Spleen (tissue), 11 donors: ENCODE results near the gene POLDIP3. TPM values are rescaled to one million over a fixed set of nuclear protein-coding genes. Genes with fewer than 3 reads are reported as not detected.
"Not testable (repeated sequence)": the region's sequence is repeated elsewhere in the genome, so short reads cannot be mapped to it uniquely, and the experiment has no call there.

ENCODE experiments used
- DNase-seq: peaks from one replicate; pipeline ENCODE4 v3.0.0-alpha.2; 2020
- H3K27ac ChIP-seq, 8 donors: fragments of 200-600 bp; sonication (generic) in 7 of 8; 1 replicate in 4 of 8; 2 replicates in 4 of 8; pipeline versions ENCODE4 v1.5.0 to v1.8.0; 2016 to 2021; ENCODE audit warnings: inconsistent platforms in 4 of 8, mild to moderate bottlenecking in 4 of 8, moderate library complexity in 1 of 8
- H3K27me3 ChIP-seq, 7 donors: fragments of 200-600 bp; sonication (generic) in 6 of 7; replicated peaks in 1 of 7; 1 replicate in 4 of 7; 2 replicates in 3 of 7; pipeline versions ENCODE4 v1.5.0 to v1.8.0; 2016 to 2021; ENCODE audit warnings: inconsistent platforms in 3 of 7, mild to moderate bottlenecking in 1 of 7
- H3K36me3 ChIP-seq, 6 donors: fragments of 200-600 bp; sonication (generic) in 5 of 6; 1 replicate in 4 of 6; 2 replicates in 2 of 6; pipeline versions ENCODE4 v1.5.0 to v1.8.0; 2016 to 2021; ENCODE audit warnings: inconsistent platforms in 2 of 6
- H3K4me1 ChIP-seq, 6 donors: fragments of 200-600 bp; sonication (generic) in 5 of 6; 1 replicate in 3 of 6; 2 replicates in 3 of 6; pipeline versions ENCODE4 v1.5.0 to v1.8.0; 2016 to 2021; ENCODE audit warnings: inconsistent platforms in 3 of 6
- H3K4me3 ChIP-seq, 8 donors: fragments of 200-600 bp; sonication (generic) in 7 of 8; 1 replicate in 4 of 8; 2 replicates in 4 of 8; pipeline versions ENCODE4 v1.5.0 to v1.8.0; 2016 to 2021; ENCODE audit warnings: inconsistent platforms in 4 of 8, mild to moderate bottlenecking in 4 of 8, moderate library complexity in 2 of 8
- H3K9me3 ChIP-seq, 8 donors: fragments of 200-600 bp; sonication (generic) in 7 of 8; 1 replicate in 4 of 8; 2 replicates in 4 of 8; pipeline versions ENCODE4 v1.5.0 to v1.8.0; 2016 to 2021; ENCODE audit warnings: inconsistent platforms in 4 of 8
- POLR2A ChIP-seq, 3 donors: fragments of 450-650 bp; IDR thresholded peaks; one replicate each; pipeline ENCODE4 v1.5.1; 2017; ENCODE audit warnings: antibody characterized with exemption in 3 of 3, mild to moderate bottlenecking in 1 of 3
- POLR2AphosphoS5 ChIP-seq, 3 donors: sonication (generic); formaldehyde crosslinking; IDR thresholded peaks; one replicate each; pipeline ENCODE4 v1.5.1; 2017; ENCODE audit warnings: antibody characterized with exemption in 3 of 3
- WGBS, 5 donors: extraction: QIAGEN DNeasy Blood & Tissue Kit in 3 of 5; methylation state at CpG; one replicate each; pipeline versions ENCODE4 v1.1.5 to v1.1.7; 2013 to 2018; 5-methylcytosine and 5-hydroxymethylcytosine counted together
- intact Hi-C: fragments of 100-400 bp; cut with DNase I; formaldehyde crosslinking; loops from one replicate; pipeline ENCODE4 v1.15.0; 2023; ENCODE audit warnings: low total_unique reads
- polyA plus RNA-seq, 3 donors: library from polyadenylated mRNA; stranded (reverse); fragments of 200-250 nt; gene quantifications; one replicate each; pipeline ENCODE4 v1.2.1, GENCODE V29; 2013
- total RNA-seq, 7 donors: library from RNA; depleted of rRNA in 3 of 7; stranded (reverse); fragments of >200 nt in 3 of 7; fragmentation: NEBNext Ultra II Directional in 4 of 7; extraction: Animal tissue kit (Norgen Biotek cat#: 25700) in 4 of 7; gene quantifications; one replicate each; pipeline versions ENCODE4 v1.1.0 to v1.2.1, GENCODE V29; 2016 to 2021
- TF ChIP-seq, protein P1 (sequence below), 11 experiments: fragments of 200-600 bp in 7 of 11; fragments of 450-650 bp in 4 of 11; sonication (generic) in 4 of 11; IDR thresholded peaks in 8 of 11; conservative IDR thresholded peaks in 3 of 11; 1 replicate in 7 of 11; 2 replicates in 4 of 11; pipeline versions ENCODE4 v1.4.0 to v1.8.0; 2016 to 2021; ENCODE audit warnings: antibody characterized with exemption in 11 of 11, inconsistent platforms in 4 of 11, mild to moderate bottlenecking in 1 of 11
- donor health status: healthy with polysubstance abuse.
- donor health status: DM: no; HTN: no; CAD: no; lungs with moderate emphysema.
- donor health status: DM: no; HTN: no; CAD: no.
- donor health status: Bipolar disorder and iron deficiency.
- donor health status: healthy.
- donor health status: DM: no; HTN: no; CAD: no.
- donor health status: DM: yes; HTN: yes; CAD: no.

The POLDIP3 gene
- total and polyA plus RNA-seq, 10 donors, result 17.5 to 64.7 (median 40.7) TPM

DNA sequence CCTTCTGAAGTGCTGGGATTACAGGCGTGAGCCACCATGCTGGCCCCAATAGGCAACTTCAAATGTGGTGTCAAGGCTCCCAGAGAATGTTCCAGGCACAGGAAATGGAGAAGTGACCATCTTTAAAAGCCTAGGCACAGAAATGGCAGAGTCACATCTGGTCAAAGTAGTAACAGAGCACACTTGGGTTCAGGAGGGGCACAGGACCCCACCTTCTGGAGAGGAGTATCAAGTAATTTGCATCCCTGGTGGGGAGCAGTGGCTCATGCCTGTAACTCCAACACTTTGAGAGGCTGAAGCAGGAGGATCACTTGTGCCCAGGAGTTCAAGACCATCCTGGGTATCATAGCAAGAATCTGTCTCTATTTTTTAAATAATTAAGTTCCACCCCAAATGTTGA is 31.7 kb downstream of the POLDIP3 start:
- Histone ChIP-seq H3K4me1 (peaks cover 0 to 60% (median 26%) of the 10 kb centered on the region in 6 donors), H3K27ac (no peak overlapping the region), H3K36me3 (peaks cover 4 to 76% (median 60%) of the 10 kb centered on the region in 6 donors), H3K9me3 (no peaks in the 10 kb centered on the region), H3K4me3 (no peak overlapping the region), H3K27me3 (no peaks in the 10 kb centered on the region)
- TF ChIP-seq POLR2AphosphoS5 (IDR thresholded peaks at IDR 0.05), result no peak
- no peak for TF ChIP-seq POLR2A (IDR thresholded peaks at IDR 0.05)
- TF ChIP-seq, protein P1, sequence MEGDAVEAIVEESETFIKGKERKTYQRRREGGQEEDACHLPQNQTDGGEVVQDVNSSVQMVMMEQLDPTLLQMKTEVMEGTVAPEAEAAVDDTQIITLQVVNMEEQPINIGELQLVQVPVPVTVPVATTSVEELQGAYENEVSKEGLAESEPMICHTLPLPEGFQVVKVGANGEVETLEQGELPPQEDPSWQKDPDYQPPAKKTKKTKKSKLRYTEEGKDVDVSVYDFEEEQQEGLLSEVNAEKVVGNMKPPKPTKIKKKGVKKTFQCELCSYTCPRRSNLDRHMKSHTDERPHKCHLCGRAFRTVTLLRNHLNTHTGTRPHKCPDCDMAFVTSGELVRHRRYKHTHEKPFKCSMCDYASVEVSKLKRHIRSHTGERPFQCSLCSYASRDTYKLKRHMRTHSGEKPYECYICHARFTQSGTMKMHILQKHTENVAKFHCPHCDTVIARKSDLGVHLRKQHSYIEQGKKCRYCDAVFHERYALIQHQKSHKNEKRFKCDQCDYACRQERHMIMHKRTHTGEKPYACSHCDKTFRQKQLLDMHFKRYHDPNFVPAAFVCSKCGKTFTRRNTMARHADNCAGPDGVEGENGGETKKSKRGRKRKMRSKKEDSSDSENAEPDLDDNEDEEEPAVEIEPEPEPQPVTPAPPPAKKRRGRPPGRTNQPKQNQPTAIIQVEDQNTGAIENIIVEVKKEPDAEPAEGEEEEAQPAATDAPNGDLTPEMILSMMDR (IDR thresholded peaks at IDR 0.05 in 8 of 11, conservative IDR thresholded peaks at IDR 0.05 in 3 of 11), result no peak
- WGBS, 5 donors, result 88 to 95% (median 93%) methylated on average over 1 of the region's 1 CpG
- no peak for DNase-seq
- intact Hi-C loops, result no loop called here

DNA sequence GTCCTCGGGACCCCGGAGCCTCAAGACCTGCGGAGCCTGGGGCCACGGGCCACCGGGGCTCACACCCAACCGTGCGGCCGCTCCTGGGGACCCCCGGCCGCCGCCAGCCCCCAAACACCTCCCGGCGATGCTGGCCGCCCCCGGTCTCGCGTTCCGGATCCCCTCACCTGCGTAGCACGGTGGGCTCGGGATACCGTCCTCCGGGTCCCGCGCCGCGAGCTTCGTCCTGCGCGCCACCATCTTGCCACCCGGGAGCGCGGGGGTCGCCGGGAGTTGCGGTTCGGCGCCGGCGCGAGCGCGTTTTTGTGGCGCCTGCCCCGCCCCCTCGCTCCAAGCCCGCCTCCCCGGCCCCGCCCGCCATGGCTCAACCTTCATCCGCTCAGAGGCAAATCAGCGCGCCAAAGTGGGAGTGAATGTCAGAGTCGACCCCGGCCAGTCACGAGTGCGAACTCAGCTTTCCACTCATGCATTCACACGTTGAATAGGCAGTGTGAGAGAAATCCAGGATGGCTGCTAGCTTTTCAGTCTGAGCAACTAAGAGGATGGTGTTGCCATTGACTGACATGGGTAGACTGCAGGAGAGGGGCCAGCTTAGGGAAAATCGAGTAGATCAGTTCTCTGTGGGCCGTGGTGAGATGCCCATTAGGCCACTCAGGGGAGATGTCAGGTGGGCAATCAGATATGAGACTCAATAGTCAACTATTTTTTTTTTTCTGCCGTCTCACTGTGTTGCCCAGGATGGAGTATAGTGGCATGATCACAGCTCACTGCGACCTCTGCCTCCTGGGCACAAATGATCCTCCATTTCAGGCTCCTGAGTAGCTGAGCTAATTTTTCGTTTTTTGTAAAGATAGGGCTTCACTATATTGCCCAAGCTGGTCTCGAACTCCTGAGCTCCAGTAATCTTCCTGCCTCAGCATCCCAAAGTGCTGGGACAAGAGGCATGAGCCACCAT is 32.6 kb downstream of the POLDIP3 start:
- H3K27me3 ChIP-seq, result no peaks in the 10 kb centered on the region
- WGBS, 5 donors, result 6 to 12% (median 6%) methylated on average over 29 to 64 of the region's 64 CpGs
- intact Hi-C loops, result no loop called here
- DNase-seq, result peak; percentile 94
- peak overlapping the region in 7 of 8 donors; percentile 48 to 81 (median 72) for H3K27ac ChIP-seq
- H3K4me3 ChIP-seq, result peak overlapping the region; percentile 73 to 97 (median 81)
- TF ChIP-seq POLR2A (IDR thresholded peaks at IDR 0.05), result no peak
- peak; percentile 80 to 89 (median 84) for TF ChIP-seq POLR2AphosphoS5 (IDR thresholded peaks at IDR 0.05)
- H3K36me3 ChIP-seq, result peaks cover 4 to 76% (median 60%) of the 10 kb centered on the region in 6 donors
- H3K4me1 ChIP-seq, result peaks cover 0 to 55% (median 25%) of the 10 kb centered on the region in 6 donors
- H3K9me3 ChIP-seq, result no peaks in the 10 kb centered on the region

DNA sequence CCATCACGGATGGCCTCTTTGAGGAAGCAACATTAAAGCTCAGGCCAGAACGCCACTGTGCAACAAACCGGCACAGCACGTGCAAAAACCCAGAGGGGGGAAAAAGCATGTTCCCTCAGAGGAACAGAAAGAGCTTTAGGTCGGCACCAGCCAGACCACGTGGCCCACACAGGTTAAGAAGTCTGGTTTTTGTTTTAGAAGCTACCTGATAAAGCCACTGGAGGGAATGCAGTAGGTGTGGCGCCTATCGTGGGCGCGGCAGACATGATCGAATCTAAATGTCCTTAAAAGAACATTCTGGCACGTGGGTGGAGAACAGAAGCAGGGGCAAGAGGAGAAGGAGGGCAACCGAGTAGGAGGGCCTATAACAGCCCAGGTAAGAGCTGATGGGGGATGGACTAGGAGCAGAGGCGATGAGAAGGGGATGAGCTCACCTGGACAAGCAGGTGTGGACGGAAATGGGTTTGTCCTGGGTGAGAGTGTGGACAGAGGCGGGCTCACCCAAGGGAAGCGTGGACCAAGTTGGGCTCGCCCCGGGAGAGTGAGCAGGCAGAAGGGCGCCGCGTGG is 33.4 kb downstream of the POLDIP3 start:
- intact Hi-C loops, H3K27me3 ChIP-seq, DNase-seq, H3K9me3 ChIP-seq: not testable (repeated sequence)
- peaks cover 4 to 71% (median 55%) of the 10 kb centered on the region in 6 donors for H3K36me3 ChIP-seq
- H3K27ac ChIP-seq, result peak overlapping the region in 7 of 8 donors; percentile 48 to 81 (median 72)
- H3K4me3 ChIP-seq, result peak overlapping the region; percentile 73 to 97 (median 81)
- H3K4me1 ChIP-seq, result peaks cover 0 to 48% (median 25%) of the 10 kb centered on the region in 6 donors
- WGBS, 5 donors, result 0 to 2% (median 1%) methylated on average over 8 to 14 of the region's 22 CpGs

DNA sequence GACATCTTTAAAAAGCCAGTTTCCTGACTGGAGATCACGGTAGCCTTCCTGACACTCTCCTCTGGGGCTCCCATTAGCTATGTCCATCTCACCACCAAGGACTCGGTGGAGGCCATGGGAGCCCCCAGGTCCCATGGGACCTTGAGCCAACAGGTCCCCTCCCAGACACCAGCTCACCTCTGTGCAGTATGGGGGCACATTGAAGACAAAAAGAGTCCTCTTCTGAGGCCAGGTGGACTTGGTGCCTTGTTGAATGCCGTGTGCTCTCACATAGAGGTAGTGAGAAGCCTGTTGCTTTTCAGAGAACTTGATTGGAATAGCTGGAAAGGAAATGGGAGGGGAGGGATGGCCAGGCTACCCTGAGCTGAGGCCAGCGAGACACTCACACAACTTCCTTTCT is 34.6 kb downstream of the POLDIP3 start:
- WGBS, 5 donors, result 81 to 94% (median 86%) methylated on average over 2 to 3 of the region's 4 CpGs
- H3K4me3 ChIP-seq, intact Hi-C loops, H3K27ac ChIP-seq, H3K27me3 ChIP-seq, H3K9me3 ChIP-seq, DNase-seq: not testable (repeated sequence)
- Histone ChIP-seq H3K36me3 (peaks cover 3 to 63% (median 46%) of the 10 kb centered on the region in 6 donors), H3K4me1 (peaks cover 0 to 38% (median 25%) of the 10 kb centered on the region in 6 donors)

DNA sequence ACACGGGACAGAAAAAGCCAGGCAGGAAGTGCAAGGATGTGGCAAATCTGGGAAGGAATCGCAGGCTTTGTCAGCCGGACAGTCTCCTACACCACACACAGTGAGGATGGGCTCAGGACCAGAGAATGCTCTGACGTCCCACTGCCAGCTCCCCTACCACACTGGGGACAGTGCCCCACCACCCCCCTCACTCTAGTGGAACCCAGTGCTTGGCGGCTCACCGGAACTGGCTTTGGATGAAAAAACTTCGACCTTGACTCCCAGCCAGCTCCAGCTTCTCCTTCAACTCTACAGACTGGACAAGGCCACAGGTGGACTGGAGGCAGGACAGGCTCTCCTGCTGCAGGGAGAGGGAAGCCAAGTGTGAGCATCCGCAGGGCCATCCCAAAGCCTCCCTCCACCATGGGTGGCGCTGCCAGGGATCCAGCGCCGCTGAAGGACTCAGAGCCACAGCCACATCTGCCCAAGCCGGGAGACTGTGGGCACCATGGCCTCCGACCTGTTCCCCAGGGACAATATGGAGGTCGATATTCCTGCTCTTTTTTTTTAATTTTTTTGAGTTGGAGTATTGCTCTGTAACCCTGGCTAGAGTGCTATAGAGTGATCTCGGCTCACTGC is 37.0 kb downstream of the POLDIP3 start:
- intact Hi-C loops, result no loop called here
- Histone ChIP-seq H3K27ac (peak overlapping the region in 3 of 8 donors; percentile 18 to 45 (median 28)), H3K4me3 (no peak overlapping the region)

DNA sequence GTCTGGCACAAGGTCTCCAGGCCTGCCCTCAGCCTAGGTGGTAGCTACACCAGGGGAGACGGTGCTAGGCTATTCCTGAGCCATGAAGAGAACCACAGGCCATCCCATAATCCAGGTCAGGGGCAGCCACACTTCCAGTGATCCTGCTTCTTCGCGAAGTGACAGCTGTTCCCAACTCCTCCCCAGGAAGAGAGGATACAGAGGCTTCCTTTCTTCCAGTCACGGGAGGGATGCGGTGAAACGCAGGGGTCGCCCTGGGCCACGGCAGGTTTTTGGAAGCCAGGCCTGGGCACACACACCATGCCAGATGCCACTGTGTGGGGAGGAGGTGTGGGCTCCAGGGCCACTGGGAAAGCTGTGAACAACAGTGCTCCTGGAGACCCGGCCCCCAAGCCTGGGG is 37.5 kb downstream of the POLDIP3 start:
- Histone ChIP-seq H3K4me1 (peaks cover 0 to 34% (median 16%) of the 10 kb centered on the region in 6 donors), H3K36me3 (peaks cover 0 to 68% (median 50%) of the 10 kb centered on the region in 6 donors)
- DNase-seq, intact Hi-C loops, H3K27ac ChIP-seq, H3K4me3 ChIP-seq, H3K9me3 ChIP-seq, H3K27me3 ChIP-seq: not testable (repeated sequence)
- WGBS, 5 donors, result 62 to 98% (median 83%) methylated on average over 6 to 8 of the region's 9 CpGs

More for the DNA sequence above, 37.0 kb downstream of the POLDIP3 start:
- WGBS, 5 donors, result 71 to 83% (median 80%) methylated on average over 14 to 15 of the region's 15 CpGs
- DNase-seq, result no peak
- H3K9me3 ChIP-seq, result no peaks in the 10 kb centered on the region
- peaks cover 0 to 63% (median 44%) of the 10 kb centered on the region in 6 donors for H3K36me3 ChIP-seq
- TF ChIP-seq POLR2A (IDR thresholded peaks at IDR 0.05) (no peak), POLR2AphosphoS5 (IDR thresholded peaks at IDR 0.05) (peak in 1 of 3 donors; percentile 9)
- H3K4me1 ChIP-seq, result peaks cover 0 to 40% (median 22%) of the 10 kb centered on the region in 6 donors
- H3K27me3 ChIP-seq, result no peaks in the 10 kb centered on the region
